A549 (cell line): ENCODE data around the gene PKIG. TPM values are rescaled to one million over a fixed set of nuclear protein-coding genes. Genes with fewer than 3 reads are reported as not detected.

ENCODE experiments used
- ATAC-seq, 2 experiments: fragments of 200-7000 bp in 1 of 2; fragments of >200 bp in 1 of 2; cut with Nextera tagmentation in 1 of 2; cut with Tn5 transposase in 1 of 2; 3 replicates each; pipeline versions ENCODE4 v1.8.0 to v1.9.1; 2018 to 2020; ENCODE audit warnings: mild to moderate bottlenecking in 1 of 2, moderate library complexity in 1 of 2
- CTCF ChIA-PET: fragments of 300-600 bp; sonication (Branson Sonifier 250); formaldehyde crosslinking; extraction: SDS; loops from one replicate; lab custom pipeline; 2021; ENCODE audit warnings: antibody characterized with exemption, inconsistent platforms; lab: Yijun Ruan, JAX
- POLR2A ChIA-PET: fragments of 350-600 bp; formaldehyde crosslinking; extraction: SDS; loops from one replicate; lab custom pipeline; 2021; ENCODE audit warnings: antibody characterized with exemption, inconsistent platforms; lab: Yijun Ruan, JAX
- DNase-seq, 2 experiments: peaks; one replicate each; pipeline versions ENCODE4 v3.0.0 to v3.0.0-alpha.2; 2011 to 2016; ENCODE audit warnings: low read depth in 1 of 2, low spot score in 1 of 2
- FAIRE-seq: peaks from 2 replicates; lab custom pipeline; 2011; peaks lifted over from hg19 to GRCh38; lab: Jason Lieb, UNC
- H3K27ac ChIP-seq, 2 experiments: fragments of >200 bp; sonication (Bioruptor Twin); formaldehyde crosslinking; 3 replicates each; pipeline ENCODE4 v1.5.1; 2016 to 2017
- H3K4me1 ChIP-seq: fragments of >200 bp; sonication (Bioruptor Twin); formaldehyde crosslinking; 3 replicates; pipeline ENCODE4 v1.6.1; 2016
- H3K4me2 ChIP-seq: fragments of >200 bp; sonication (Bioruptor Twin); formaldehyde crosslinking; 3 replicates; pipeline ENCODE4 v1.6.1; 2016
- H3K4me3 ChIP-seq: fragments of >200 bp; sonication (Bioruptor Twin); formaldehyde crosslinking; 3 replicates; pipeline ENCODE4 v1.5.1; 2016
- H3K9me3 ChIP-seq: fragments of >200 bp; sonication (Bioruptor Twin); formaldehyde crosslinking; 3 replicates; pipeline ENCODE4 v1.6.1; 2016
- BHLHE40 ChIP-seq: IDR thresholded peaks from 2 replicates; pipeline ENCODE4 v1.6.1; 2012; ENCODE audit warnings: low read depth, low read length, inconsistent platforms
- CHD2 ChIP-seq: fragments of 150-350 bp; IDR thresholded peaks from 2 replicates; pipeline ENCODE4 v1.6.1; 2014; ENCODE audit warnings: low read length; ENCODE audit not compliant: partially characterized antibody
- MAZ ChIP-seq: fragments of 150-350 bp; IDR thresholded peaks from 2 replicates; pipeline ENCODE4 v1.6.1; 2014; ENCODE audit warnings: antibody characterized with exemption, low read depth, low read length, borderline replicate concordance
- NFE2L2 ChIP-seq: fragments of 150-350 bp; conservative IDR thresholded peaks from 2 replicates; pipeline ENCODE4 v1.6.1; 2014; ENCODE audit warnings: low read length
- RAD21 ChIP-seq, 2 experiments: fragments of >200 bp in 1 of 2; sonication (Bioruptor Twin) in 1 of 2; formaldehyde crosslinking in 1 of 2; IDR thresholded peaks in 1 of 2; conservative IDR thresholded peaks in 1 of 2; 2 replicates in 1 of 2; 3 replicates in 1 of 2; pipeline ENCODE4 v1.6.1; 2012 to 2018; ENCODE audit warnings: inconsistent platforms in 1 of 2
- TP53 ChIP-seq: fragments of 250-450 bp; sonication (Bioruptor Pico); IDR thresholded peaks from 2 replicates; pipeline ENCODE4 v1.5.0; 2021; ENCODE audit warnings: mild to moderate bottlenecking, moderate library complexity
- ZFP36 ChIP-seq: fragments of 450-650 bp; IDR thresholded peaks from 2 replicates; pipeline ENCODE4 v1.6.1; 2014; ENCODE audit warnings: borderline replicate concordance; ENCODE audit not compliant: partially characterized antibody
- ZSCAN20 ChIP-seq: fragments of 250-450 bp; sonication (Bioruptor Pico); IDR thresholded peaks from 2 replicates; pipeline ENCODE4 v1.8.0; 2022; ENCODE audit warnings: mild to moderate bottlenecking, moderate library complexity
- whole genome bisulfite sequencing: methylation state at CpG from one replicate; pipeline ENCODE4 v1.1.6; 2017; ENCODE audit errors: missing lambda C conversion rate; 5-methylcytosine and 5-hydroxymethylcytosine counted together
- polyA plus RNA-seq, 4 experiments: library from polyadenylated mRNA; depleted of rRNA in 3 of 4; stranded (reverse); fragments of >200 nt; fragmentation: RNase III in 1 of 4; extraction: RNeasy Plus Mini Kit Qiagen cat#74134 plus additional on column Dnase treatment in 1 of 4; gene quantifications; 2 replicates in 3 of 4; 3 replicates in 1 of 4; pipeline ENCODE4 v1.2.3, GENCODE V29; 2011 to 2017
- TF ChIP-seq, protein P1 (sequence below): fragments of >200 bp; sonication (Bioruptor Twin); formaldehyde crosslinking; IDR thresholded peaks from 3 replicates; pipeline ENCODE4 v1.5.1; 2016
- TF ChIP-seq, protein P2 (sequence below): fragments of 200-600 bp; sonication (generic); IDR thresholded peaks from 2 replicates; pipeline ENCODE4 v1.6.1; 2016; ENCODE audit warnings: antibody characterized with exemption, mild to moderate bottlenecking, moderate library complexity
- TF ChIP-seq, protein P3 (sequence below): IDR thresholded peaks from 2 replicates; pipeline ENCODE4 v1.6.1; 2012
- TF ChIP-seq, protein P4 (sequence below): fragments of >200 bp; sonication (Bioruptor Twin); formaldehyde crosslinking; IDR thresholded peaks from 3 replicates; pipeline ENCODE4 v1.6.1; 2016
- TF ChIP-seq, protein P5 (sequence below): fragments of >200 bp; sonication (Bioruptor Twin); formaldehyde crosslinking; IDR thresholded peaks from 2 replicates; pipeline ENCODE4 v1.6.1; 2016

The PKIG gene
- polyA plus RNA-seq, 2 of the 4 experiments (the other 2 are of a cell fraction) = 24.0 to 31.1 TPM

DNA sequence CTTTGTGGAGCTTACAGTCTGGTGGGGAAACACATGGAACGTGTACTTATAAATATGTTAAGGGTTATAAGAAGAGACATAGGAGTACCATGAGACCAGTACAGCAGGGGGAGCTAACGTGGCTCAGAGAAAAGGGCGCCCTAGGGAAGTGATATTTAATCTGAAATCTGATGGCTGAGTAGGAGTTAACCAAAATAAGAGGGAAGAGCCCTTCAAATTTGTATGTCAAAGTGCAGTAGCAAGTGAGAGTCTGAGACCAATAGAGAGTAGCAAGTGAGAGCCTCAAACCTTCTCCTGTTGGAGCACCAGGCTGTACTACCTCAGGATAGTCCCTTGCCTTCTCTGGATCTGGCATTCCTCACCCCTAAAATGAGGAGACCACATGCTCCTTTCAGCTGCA lies 6.1 kb upstream of the PKIG start:
- ChIA-PET CTCF (interaction anchor here (0.6 to 2.3 kb wide), 9 partner anchors 19 to 861 kb away, joined by 3 to 12 read pairs (median 3); partner anchors contain the start of genes FITM2 and SERINC3), POLR2A (interaction anchor here (1.1 kb wide), 1 partner anchor 101 kb away, joined by 3 read pairs; the partner anchor contains the start of gene TTPAL)
- H3K27ac ChIP-seq = peak overlapping the region; percentile 11 to 47; a peak in 3 of 6 replicates
- TF ChIP-seq RAD21 (conservative IDR thresholded peaks at IDR 0.05 in 1 of 2, IDR thresholded peaks at IDR 0.05 in 1 of 2) (peak in 1 of 2 experiments; percentile 36; a peak in 2 of 5 replicates), MAZ (no peak)
- TF ChIP-seq, protein P1, sequence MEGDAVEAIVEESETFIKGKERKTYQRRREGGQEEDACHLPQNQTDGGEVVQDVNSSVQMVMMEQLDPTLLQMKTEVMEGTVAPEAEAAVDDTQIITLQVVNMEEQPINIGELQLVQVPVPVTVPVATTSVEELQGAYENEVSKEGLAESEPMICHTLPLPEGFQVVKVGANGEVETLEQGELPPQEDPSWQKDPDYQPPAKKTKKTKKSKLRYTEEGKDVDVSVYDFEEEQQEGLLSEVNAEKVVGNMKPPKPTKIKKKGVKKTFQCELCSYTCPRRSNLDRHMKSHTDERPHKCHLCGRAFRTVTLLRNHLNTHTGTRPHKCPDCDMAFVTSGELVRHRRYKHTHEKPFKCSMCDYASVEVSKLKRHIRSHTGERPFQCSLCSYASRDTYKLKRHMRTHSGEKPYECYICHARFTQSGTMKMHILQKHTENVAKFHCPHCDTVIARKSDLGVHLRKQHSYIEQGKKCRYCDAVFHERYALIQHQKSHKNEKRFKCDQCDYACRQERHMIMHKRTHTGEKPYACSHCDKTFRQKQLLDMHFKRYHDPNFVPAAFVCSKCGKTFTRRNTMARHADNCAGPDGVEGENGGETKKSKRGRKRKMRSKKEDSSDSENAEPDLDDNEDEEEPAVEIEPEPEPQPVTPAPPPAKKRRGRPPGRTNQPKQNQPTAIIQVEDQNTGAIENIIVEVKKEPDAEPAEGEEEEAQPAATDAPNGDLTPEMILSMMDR = peak; percentile 13; the same call in 1 of the 3 replicates
- no peak overlapping the region for H3K4me3 ChIP-seq
- ATAC-seq (peak; percentile 52 to 72; a peak in 3 of 6 replicates), DNase-seq (peak in 1 of 2 experiments; percentile 51), FAIRE-seq (no peak)
- H3K9me3 ChIP-seq = no peaks in the 10 kb centered on the region
- peaks cover 28% of the 10 kb centered on the region for H3K4me1 ChIP-seq
- H3K4me2 ChIP-seq = no peak overlapping the region
- WGBS = 56% methylated on average over 3 of the region's 3 CpGs

DNA sequence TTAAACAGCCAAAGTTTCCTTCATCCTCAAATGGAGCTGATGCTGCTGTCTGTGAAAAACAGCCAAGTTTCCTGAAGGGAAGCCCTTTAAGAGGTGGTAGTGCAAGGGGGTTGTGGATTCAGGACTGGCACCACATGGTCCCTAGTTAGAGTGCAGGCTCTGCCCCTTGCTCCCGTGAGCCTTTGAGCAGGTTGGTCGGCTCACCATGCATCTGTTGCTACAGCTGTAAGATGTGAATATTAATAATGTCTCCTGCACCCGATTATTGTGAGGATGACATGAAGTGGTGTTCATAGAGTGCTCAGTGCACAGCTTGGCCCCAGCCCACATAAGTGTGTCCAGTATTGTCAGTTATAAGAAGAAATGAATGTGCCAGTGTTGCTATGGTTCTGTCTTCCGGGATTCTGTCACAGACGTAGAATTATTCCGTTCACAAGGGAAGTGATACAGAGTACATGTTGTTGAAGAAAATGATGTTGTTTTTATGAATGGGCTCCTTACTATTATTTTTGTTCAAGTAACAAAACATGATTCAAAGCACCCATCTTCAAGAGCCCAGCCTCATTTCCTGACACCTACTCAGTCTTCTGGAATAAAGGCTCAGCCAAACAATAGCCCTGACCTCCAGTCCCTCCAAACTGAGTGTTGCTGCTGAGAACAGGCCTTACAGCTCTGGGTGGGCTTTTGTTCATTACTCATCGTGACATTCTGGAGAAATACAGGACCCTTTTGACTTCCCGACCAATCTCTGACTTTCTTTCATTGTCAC lies 2.9 kb upstream of the PKIG start:
- DNase-seq = no peak
- POLR2A ChIA-PET = no interaction called here
- Histone ChIP-seq H3K9me3 (no peaks in the 10 kb centered on the region), H3K27ac (no peak overlapping the region), H3K4me1 (peaks cover 8% of the 10 kb centered on the region), H3K4me3 (no peak overlapping the region), H3K4me2 (no peak overlapping the region)
- 94% methylated on average over 7 of the region's 8 CpGs for WGBS
- no peak for FAIRE-seq
- CTCF ChIA-PET = interaction anchor here (0.6 to 3.0 kb wide), 3 partner anchors 30 to 364 kb away, joined by 3 to 13 read pairs (median 5); no protein-coding TSS in a partner anchor
- no peak for ATAC-seq
- TF ChIP-seq TP53 (CRISPR knock-in tag) (no peak), BHLHE40 (no peak), ZFP36 (no peak), CHD2 (no peak), ZSCAN20 (CRISPR knock-in tag) (no peak), NFE2L2 (no peak), RAD21 (conservative IDR thresholded peaks at IDR 0.05 in 1 of 2, IDR thresholded peaks at IDR 0.05 in 1 of 2) (no peak)
- TF ChIP-seq, protein P2, sequence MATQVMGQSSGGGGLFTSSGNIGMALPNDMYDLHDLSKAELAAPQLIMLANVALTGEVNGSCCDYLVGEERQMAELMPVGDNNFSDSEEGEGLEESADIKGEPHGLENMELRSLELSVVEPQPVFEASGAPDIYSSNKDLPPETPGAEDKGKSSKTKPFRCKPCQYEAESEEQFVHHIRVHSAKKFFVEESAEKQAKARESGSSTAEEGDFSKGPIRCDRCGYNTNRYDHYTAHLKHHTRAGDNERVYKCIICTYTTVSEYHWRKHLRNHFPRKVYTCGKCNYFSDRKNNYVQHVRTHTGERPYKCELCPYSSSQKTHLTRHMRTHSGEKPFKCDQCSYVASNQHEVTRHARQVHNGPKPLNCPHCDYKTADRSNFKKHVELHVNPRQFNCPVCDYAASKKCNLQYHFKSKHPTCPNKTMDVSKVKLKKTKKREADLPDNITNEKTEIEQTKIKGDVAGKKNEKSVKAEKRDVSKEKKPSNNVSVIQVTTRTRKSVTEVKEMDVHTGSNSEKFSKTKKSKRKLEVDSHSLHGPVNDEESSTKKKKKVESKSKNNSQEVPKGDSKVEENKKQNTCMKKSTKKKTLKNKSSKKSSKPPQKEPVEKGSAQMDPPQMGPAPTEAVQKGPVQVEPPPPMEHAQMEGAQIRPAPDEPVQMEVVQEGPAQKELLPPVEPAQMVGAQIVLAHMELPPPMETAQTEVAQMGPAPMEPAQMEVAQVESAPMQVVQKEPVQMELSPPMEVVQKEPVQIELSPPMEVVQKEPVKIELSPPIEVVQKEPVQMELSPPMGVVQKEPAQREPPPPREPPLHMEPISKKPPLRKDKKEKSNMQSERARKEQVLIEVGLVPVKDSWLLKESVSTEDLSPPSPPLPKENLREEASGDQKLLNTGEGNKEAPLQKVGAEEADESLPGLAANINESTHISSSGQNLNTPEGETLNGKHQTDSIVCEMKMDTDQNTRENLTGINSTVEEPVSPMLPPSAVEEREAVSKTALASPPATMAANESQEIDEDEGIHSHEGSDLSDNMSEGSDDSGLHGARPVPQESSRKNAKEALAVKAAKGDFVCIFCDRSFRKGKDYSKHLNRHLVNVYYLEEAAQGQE = no peak
- TF ChIP-seq, protein P3, sequence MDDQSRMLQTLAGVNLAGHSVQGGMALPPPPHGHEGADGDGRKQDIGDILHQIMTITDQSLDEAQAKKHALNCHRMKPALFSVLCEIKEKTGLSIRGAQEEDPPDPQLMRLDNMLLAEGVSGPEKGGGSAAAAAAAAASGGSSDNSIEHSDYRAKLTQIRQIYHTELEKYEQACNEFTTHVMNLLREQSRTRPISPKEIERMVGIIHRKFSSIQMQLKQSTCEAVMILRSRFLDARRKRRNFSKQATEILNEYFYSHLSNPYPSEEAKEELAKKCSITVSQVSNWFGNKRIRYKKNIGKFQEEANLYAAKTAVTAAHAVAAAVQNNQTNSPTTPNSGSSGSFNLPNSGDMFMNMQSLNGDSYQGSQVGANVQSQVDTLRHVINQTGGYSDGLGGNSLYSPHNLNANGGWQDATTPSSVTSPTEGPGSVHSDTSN = no peak
- TF ChIP-seq, protein P4, sequence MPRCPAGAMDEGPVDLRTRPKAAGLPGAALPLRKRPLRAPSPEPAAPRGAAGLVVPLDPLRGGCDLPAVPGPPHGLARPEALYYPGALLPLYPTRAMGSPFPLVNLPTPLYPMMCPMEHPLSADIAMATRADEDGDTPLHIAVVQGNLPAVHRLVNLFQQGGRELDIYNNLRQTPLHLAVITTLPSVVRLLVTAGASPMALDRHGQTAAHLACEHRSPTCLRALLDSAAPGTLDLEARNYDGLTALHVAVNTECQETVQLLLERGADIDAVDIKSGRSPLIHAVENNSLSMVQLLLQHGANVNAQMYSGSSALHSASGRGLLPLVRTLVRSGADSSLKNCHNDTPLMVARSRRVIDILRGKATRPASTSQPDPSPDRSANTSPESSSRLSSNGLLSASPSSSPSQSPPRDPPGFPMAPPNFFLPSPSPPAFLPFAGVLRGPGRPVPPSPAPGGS = no peak
- TF ChIP-seq, protein P5, sequence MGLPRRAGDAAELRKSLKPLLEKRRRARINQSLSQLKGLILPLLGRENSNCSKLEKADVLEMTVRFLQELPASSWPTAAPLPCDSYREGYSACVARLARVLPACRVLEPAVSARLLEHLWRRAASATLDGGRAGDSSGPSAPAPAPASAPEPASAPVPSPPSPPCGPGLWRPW = no peak
